HG02852 (cell line): Measurements from ENCODE around the gene NTM.

Experiments used
- ATAC-seq: cut with Tn5 transposase; IDR thresholded peaks from one replicate; pipeline ENCODE4 v1.9.1; 2021; ENCODE audit warnings: mild to moderate bottlenecking, moderate library complexity; ENCODE audit not compliant: unreplicated experiment

Gene NTM

DNA sequence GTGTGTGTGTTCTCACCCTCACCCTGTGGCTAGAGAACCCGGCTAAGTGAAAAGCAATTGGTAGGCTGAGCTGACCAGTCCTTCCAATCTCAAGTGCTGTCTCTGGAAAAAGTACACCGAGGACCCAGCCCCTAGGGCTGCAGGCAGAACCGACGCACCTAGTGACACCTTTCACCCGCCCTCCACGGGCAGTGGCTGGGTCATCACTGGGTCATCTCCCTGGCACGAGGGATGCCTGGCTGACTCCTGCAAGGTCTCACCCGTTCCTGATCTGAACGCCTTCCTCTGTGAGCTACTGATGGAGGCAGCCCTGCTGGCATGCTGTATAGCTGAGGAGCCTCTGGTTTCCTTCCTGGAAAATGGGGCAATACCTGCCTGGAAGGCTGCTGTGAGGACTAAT is 311.5 kb downstream of the NTM start:
- no peak for ATAC-seq

DNA sequence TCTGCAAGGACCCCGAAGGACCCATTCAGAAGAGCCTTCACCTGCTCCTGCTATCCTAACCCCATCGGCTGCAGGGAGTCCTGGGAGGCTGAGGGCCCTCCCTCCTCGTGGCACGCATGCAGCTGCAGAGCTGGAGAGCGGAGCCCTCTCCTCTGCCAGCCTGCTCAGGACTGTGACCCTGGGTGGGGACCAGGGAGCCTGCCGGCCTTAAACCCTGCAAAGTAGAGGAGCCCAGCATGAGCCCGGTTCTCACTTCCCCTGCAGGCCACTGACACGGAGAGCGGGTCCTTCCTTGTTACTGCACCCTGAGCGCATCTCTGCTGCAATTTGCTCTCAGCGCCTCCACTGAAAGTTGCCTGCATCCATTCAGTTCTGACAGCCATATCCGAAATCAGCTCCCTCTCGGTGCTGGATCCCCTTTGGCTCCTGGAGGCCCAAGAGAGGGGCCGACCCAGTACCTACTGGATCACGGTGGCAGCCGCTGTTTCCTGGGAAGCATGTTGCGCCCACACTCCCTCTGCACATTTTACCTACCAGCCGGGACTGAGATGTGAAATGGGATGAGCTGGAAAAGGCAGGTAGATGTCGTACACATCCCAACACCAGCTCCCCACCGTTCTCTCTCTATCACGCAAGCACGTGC is 312.1 kb downstream of the NTM start:
- no peak for ATAC-seq

DNA sequence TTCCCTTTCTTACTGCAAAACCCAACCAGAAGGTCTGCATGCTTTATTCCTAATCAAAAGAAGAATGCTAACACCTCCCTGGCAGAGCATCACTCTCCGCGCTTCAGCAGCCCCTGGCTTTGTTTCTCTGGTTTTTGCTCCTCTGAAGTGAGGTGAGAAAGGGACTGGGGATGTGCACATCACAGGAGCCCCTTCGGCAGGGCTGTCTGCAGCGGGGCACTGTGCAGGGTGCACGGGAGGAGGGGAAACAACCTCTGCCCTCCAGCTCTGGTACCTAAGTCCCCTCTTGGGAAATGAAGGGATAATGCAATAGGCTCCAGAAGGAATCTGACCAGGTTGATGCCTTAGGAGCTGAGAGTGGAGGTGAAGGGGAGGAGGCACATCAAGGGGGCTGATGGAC is 312.7 kb downstream of the NTM start:
- ATAC-seq, result no peak

DNA sequence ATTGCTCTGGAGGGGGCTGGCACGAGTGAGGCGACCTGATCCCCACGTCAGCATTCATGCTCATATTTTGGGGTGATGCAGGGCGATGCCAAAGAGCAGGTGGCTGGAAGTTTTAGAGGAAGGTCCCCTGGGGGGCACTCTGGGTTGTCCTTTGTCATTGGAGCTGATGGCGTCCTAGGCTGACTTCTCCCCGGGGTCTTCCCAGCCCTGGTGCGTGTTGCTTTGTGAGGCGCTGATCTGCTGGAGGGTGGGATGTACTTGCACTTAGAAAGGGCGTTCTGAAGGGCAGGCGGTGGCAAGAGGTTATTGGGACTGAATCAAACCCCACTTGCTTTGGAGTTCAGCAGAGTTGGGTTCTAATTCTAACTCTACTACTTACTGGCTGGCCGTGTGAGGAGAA is 313.3 kb downstream of the NTM start:
- ATAC-seq, result no peak

DNA sequence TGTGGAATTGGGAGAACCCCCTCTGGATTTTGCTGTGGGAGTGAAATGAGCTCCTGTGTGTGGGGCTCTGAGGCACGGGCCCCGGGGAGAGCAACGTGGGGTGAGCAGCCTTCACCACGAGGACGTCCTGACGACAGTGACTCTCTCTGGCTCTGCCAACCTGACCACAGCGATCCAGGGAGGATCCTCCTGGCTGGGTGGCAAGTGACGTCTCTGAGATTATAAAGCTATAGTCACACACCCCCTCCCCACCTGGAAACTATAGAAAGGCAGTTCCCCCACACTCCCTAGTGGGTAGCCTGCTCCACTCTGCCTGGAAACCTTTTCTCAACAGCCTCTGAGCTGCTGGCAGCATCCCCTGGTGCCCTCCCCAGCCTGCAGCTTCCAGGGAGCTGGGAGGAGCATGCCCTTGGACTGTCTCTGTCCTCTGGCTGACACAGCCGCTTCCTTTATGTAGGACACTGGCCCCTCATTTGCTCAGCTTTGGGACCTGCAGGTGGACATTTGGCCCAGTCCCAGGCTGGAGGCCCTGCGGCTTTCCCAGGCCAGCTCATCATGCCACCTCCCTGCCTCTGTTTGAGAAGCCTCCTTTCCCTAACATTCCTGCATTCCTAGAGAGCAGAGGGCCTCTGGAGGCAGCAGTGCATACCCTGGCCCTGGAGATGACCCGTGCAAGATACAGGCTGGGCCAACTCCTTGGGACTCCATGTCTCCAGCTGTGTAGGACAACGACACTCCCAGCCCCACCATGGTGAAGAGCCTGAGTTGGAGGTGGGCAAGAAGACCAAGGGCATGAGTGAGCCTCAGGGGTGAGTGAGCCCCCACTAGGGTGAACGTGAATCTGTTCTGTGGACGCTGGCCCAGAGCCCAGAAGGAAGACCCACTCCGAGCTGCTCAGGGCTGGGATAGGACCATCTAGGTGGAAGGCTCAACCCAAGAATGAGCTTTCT is 314.0 kb downstream of the NTM start:
- ATAC-seq, result no peak

DNA sequence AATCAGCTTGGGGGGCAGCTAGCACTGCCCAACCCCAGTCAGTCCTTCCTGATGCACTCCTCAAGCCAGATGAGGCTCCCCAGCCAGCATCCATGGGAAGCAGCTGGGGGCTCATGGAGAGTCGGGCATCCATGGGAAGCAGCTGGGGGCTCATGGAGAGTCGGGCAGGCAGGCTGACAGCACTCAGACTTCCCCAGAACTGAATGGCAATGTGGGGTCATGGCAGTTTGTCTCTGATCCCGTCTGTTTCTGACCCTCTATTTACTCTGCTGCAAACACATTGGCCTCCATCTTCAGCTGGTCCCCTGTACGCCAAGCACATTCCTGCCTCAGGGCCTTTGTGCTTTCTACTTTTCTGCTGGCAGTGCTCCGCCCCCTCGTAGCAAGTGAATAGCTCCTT is 314.8 kb downstream of the NTM start:
- no peak for ATAC-seq

DNA sequence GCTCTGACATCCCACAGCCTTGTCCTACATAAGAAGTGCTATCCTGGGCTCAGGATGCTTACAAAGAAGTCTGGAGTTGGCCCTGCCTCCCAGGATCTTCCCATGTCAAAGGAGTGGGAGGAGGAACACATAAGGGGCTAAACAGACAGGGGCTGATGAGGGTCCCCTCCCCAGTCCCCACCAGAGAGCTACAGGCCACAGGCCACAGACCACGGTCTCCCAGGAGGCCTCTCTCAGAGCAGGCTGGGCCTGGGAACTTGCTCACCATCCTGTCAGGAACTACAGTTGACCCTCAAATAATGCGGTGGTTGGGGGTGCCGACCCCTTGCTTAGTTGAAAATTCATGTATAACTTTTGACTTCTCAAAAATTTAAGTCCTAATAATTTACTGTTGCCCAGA is 315.5 kb downstream of the NTM start:
- no peak for ATAC-seq

DNA sequence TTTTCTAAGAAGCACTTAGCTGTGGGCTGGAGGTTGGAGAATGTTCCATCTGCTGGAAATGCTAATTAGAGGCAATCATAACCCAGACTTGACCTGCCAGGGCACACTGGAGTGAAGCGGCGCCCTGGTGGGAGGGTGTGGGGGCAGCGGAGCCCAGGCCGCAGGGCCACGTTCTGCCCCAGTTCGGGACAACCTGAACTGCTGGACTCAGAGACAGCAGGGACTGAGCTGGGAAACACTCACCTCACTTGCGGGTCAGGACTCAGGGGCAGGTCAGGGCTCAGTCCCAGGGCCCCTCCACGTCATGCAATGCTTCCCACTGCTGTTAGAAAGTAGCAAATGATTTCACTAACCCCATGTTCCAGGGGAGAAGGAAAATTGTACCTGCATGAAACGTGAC is 316.4 kb downstream of the NTM start:
- no peak for ATAC-seq

DNA sequence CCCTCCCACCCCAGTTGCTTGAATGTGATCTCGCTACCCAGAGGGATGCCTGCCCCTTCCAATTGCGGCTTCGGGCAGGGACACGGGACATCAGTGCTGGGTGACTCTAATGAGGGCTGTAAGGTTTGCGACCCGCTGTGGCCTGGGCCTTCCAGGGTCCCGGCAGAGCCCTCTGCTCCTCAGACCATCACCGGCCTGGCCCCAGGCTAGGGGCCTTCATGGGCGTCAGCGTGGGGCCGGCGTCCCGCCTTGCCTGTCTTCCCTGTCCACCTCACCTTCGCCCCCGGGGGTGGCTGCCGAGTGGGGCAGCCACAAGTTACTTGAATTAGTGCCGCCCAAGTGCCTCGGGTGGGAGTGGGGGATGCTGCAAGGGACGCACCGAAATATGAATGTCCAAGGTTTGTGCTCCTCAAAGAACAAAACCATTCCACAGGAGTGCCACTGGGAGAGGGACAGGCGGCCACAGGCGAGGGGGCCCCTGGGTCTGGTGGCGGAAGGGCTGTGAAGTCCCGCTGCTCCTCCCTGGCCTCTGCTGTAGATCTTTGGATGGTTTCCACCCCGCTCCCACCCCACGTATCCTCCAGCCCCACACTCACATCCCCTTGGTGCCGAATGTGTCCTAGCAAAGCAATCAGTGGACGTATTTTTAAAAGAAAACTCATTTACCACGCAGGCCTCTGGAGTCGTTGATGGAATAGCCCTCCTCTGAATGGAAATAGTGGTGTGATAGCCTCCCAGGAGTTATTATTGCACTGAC is 317.1 kb downstream of the NTM start:
- no peak for ATAC-seq

DNA sequence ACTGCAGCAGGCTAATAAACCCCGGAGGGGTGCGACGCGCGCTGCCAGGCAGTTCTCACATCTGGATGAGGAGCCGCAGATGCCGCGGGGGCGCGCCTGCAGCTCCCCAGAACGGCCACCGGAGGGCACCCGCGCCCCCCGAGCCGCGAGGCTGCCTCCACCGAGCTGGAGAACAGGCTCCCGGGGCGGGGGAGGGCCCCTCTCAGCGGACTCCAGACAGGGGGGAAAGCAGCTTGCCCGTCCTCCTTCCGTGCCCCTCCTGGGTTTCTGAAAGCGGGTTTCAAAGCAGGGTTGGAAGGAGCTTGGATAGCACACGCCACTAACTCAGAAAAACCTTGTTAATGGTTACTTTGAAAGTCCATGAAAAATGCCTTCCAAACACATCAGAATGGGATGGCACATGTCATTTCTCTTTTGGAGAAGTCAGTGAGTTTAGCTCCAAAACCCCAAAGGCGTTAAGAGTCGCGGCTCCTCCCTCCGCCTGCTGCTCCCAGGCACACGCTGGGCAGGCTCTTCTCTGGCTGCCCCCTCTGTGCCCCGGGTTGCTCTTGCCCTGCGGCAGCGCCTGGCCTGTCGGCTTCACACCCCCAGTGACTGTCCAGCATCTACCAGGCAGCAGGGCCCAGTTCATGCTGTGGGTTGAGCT is 317.8 kb downstream of the NTM start:
- ATAC-seq, result no peak

DNA sequence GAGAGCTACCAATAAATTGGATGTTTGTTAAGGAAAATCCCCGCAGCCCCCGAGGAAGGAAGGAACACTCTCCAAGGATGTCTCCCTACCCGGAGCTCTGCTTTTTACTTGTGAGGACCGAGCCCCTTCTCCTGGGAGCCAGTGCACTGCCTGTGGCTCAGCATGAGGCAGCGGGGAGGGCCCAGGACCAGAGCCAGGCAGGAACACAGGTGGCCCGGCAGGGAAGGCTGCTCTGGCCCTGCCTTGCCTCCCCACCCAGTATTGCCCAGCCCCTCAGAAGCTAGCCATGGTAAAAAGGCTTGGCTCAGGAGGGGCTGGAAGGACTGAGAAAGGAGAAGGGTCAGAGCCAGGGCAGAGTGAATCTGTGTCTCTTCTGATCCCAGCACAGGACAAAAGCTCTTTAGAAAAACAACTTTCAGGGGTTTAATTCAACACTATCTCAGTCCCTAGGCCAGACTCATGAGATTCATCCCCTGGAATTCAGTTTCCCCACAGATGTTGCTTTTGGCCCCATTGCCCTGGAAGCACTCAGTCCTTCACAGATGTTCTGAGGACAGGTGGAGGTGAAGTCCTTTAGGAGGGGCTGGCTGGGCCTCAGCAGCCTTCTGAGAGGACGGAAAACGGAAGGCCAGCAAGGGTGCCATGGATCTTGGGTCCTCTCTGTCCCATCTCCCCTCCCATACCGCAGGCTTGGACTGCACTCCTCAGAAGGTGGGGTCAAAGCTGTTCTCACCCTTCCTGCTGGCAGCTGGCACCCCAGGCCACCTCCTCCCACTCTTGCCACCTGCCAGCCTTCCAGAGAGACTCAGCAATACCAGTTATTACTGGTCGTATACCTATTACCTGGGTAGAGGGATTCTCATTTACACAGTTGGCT is 318.9 kb downstream of the NTM start:
- ATAC-seq, result no peak

DNA sequence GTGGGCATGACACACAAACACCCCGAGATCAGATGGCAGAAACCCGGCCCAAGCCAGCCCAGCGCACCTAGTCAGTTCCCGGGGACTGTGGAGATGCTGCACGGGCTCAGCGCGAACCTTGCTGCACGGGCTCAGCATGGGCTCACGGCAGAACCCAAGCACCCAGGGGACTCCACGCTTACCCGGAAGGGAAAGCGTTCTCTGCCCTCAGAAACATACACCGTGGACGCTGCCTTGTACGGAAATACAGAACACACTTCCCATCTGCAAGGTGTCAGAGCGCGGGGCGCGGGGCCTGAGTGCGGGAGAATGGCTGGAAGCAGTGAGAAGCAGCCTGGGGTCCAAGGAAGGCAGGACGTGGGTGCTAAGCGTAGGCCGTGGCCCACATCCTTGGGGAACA is 319.9 kb downstream of the NTM start:
- no peak for ATAC-seq

DNA sequence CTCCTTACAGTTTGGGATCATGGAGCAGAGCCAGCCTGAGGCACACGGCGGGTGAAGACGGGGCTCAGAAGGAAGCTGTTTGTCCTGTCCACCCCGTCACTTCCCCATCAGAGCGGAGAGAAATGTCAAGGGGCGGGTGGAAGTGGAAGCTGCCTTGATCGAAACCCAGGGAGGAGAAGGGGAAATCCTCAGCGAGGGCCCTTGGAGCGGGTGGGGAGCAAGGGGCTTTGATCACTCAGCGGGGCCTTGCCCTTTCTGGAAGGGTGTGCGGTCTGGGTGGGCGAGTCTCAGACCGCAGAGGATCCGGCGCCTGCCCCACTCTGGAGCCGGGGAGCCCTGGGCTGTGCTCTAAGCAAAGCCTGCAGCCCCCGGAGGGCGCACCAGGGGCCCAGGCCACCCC is 320.4 kb downstream of the NTM start:
- ATAC-seq, result no peak

DNA sequence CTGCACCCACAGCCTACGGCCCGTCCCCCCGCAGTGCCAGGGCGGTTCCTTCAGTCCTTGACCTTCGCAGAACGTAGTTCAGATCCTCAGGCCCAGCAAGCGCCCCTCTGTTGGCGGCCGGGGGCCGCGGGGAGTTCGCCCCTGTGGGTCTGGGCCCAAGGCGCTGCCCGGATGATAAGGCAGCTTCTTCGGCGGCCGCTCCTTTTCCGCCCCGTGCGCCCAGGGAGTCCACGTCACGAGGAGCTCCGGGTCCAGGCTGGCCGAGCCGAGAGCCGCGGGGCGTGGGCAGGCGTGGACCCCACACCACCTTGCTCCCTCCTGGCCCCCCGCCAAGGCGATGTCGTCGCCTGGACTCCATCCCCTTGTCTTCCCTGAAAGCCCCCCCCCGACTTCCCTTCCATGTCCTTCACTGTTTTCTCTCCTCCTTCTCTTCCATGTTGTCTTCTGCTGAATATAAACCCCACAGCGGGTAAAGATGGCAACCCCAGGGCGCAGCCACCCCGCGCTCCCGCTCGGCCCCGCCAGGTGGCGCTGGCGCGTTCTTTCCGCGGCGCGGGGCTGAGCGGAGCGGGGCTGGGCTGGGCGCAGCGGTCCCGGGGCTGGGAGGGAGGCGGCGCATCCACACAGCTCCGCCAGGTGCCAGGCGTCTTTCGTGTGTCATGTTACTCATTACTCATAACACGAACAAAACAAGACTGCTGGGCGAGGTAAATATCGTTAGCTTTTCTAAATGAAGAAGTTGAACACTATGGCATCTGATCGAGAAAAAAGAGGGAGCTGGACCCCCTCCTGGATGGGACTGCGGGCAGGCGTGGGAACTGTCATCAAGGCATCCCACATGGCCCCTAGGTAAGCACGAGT is 321.0 kb downstream of the NTM start:
- ATAC-seq, result peak; percentile 41

DNA sequence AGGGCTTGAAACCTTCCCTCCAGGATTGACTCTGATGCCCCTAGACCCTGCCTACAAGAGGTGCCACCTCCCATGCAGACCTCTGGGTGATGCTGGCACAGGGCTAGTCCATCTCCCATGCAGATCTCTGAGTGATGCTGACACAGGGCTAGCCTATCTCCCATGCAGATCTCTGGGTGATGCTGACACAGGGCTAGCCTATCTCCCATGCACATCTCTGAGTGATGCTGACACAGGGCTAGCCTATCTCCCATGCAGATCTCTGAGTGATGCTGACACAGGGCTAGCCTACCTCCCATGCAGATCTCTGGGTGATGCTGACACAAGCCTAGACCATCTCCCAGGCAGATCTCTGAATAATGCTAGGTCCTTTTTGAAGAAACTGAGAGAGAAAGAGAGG is 321.7 kb downstream of the NTM start:
- no peak for ATAC-seq

DNA sequence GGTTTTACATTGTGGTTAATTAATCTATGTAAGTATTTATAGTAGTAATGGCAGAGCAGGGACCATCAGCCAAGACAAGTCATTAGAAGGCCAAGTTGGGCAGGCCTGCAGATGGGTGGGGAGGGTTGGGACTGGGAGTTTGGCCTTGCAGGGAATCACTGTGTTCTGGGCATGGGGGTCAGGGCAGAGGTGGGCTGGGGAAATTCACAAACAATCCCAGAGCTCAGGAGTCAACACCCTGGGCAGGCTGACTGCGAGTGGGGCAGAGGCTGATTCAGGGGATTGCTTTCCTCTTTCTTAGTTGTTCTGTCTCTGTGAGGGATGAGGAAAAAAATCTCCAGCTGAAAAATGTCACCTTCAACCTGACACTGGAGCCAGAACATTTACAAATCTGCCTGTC is 322.5 kb downstream of the NTM start:
- no peak for ATAC-seq

DNA sequence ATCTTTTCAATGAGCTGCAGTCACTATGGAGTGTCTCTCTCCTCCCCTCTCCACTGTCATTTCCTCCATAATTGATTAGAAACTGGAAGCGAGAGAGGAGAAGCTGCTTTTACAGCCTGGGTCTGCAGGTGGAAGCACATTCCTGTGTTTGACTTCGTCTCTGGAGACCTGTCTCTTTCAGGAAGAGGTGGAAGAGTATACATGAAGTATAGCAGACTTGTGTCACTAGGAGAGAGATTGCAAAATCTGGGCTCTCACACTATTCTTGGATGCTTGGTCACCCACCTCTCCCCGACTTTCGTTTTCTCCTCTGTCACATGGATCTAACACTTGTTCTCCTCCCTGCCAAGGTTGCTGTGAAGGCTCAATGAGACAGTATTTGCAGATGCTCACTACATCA is 323.3 kb downstream of the NTM start:
- no peak for ATAC-seq

DNA sequence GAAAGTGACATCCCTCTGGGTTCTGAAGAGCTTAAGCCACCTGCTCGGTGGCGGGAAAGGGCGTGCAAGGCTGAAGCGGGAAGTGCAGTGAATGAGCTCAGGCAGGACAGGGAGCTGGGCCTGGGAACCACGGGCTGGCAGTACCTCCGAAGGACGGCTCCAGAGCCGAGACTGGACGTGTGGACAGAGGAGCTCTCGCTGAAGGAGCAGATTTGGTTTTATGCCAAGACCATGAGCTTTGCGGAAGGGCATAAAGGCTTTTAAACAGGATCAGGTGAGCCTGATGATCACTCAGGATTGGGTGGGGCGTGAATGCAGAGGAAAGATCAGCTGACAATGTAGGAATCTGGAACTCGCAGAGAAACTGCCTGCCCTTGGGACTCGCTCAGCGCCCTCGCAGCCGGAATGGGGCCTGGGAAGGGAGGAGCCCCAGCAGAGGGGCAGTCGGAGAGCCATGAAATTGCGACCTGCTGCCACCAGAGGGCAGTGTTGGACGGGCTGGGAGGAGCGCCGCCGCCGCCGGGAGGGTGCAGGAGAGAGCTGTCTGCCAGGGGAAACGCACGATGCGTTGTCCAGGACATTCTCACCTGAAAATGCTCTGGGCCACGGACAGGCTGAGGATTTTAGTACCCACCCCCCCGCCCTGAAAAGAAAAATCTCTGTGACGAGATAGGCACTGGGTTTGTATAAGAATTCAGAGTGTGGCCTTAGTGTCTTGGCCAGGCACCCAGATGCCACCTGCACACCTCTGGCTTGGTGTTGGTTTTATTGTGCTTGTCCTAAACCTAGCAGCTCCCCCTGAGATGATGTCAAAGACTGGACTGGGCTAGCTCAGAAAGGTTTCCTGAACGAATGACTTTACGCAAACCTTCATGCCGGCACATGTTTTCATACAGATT is 324.4 kb downstream of the NTM start:
- ATAC-seq, result peak; percentile 83
